ENCODE data around the gene ZNF423. TPM values are rescaled to one million over a fixed set of nuclear protein-coding genes. Genes with fewer than 3 reads are reported as not detected.

ZNF423 gene
- total RNA-seq, 1 donor from 2014 or later: 10.7 TPM

- Histone ChIP-seq H3K9me3 (no peaks in the 10 kb centered on the region), H3K4me1 (peaks cover 4% of the 10 kb centered on the region), H3K27ac (no peak overlapping the region), H3K36me3 (no peaks in the 10 kb centered on the region), H3K27me3 (ENCODE audit: low read depth) (no peaks in the 10 kb centered on the region), H3K4me3 (no peak overlapping the region)
- intact Hi-C loops (cut with DNase I): no loop called here
- DNase-seq: no peak
- TF ChIP-seq, protein P1, sequence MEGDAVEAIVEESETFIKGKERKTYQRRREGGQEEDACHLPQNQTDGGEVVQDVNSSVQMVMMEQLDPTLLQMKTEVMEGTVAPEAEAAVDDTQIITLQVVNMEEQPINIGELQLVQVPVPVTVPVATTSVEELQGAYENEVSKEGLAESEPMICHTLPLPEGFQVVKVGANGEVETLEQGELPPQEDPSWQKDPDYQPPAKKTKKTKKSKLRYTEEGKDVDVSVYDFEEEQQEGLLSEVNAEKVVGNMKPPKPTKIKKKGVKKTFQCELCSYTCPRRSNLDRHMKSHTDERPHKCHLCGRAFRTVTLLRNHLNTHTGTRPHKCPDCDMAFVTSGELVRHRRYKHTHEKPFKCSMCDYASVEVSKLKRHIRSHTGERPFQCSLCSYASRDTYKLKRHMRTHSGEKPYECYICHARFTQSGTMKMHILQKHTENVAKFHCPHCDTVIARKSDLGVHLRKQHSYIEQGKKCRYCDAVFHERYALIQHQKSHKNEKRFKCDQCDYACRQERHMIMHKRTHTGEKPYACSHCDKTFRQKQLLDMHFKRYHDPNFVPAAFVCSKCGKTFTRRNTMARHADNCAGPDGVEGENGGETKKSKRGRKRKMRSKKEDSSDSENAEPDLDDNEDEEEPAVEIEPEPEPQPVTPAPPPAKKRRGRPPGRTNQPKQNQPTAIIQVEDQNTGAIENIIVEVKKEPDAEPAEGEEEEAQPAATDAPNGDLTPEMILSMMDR (IDR thresholded peaks at IDR 0.05): no peak
- ATAC-seq: no peak
These were observed 240.3 kb downstream of the ZNF423 start for GRCh38 chr16:49615576-49615975.

DNA sequence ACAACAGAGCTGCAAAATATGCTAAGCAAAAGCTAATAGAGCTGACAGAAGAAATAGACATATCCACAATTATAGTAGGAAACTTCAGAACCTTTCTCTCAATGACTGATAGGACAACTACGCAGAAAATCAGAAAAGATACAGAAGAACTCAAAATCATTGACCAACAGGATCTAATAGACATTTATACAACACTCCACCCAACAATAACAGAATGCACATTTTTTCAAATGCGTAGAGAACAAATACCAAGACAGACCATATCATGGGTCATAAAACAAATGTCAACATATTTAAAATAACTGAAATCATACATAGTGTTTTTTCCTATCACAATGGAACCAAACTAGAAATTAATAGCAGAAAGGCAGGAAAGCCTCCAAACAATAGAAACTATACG lies 244.9 kb downstream of the ZNF423 start:
- Histone ChIP-seq H3K4me3 (no peak overlapping the region), H3K27ac (no peak overlapping the region), H3K36me3 (no peaks in the 10 kb centered on the region), H3K9me3 (no peaks in the 10 kb centered on the region), H3K4me1 (no peaks in the 10 kb centered on the region), H3K27me3 (ENCODE audit: low read depth) (no peaks in the 10 kb centered on the region)
- intact Hi-C loops (cut with DNase I): no loop called here
- DNase-seq (no peak), ATAC-seq (no peak)
- TF ChIP-seq, protein P1 (IDR thresholded peaks at IDR 0.05): no peak

GRCh38 chr16:49608779-49609178 lies 247.1 kb downstream of the ZNF423 start:
- no peaks in the 10 kb centered on the region for H3K9me3 ChIP-seq
- H3K27me3 ChIP-seq (ENCODE audit: low read depth): no peaks in the 10 kb centered on the region
- ATAC-seq: no peak
- H3K4me3 ChIP-seq: no peak overlapping the region
- no peak for DNase-seq
- H3K36me3 ChIP-seq: no peaks in the 10 kb centered on the region
- TF ChIP-seq, protein P1 (IDR thresholded peaks at IDR 0.05): peak; percentile 36
- H3K4me1 ChIP-seq: no peaks in the 10 kb centered on the region
- H3K27ac ChIP-seq: no peak overlapping the region
- intact Hi-C loops (cut with DNase I): no loop called here

DNA sequence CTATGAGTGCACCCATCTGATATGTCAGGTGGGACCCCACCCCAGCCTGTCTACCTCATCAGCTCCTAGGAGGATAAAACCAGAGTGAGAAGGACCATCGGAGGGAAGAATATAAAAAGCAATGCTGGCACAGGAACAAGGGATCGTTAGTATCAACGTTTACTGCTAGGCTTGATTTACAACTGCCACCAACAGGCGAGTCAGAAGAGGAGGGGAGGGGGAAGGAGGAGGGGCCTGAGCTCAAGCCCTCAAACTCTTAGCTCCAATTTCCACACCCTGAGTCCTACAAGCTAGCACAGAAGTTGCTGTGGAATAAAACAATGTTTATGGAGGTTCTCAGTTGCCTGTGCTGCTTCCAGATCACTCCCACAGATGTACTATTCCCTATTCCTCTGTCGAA lies 247.8 kb downstream of the ZNF423 start:
- ATAC-seq (no peak), DNase-seq (no peak)
- H3K4me1 ChIP-seq: no peaks in the 10 kb centered on the region
- H3K4me3 ChIP-seq: no peak overlapping the region
- no peaks in the 10 kb centered on the region for H3K9me3 ChIP-seq
- H3K27me3 ChIP-seq (ENCODE audit: low read depth): no peaks in the 10 kb centered on the region
- H3K36me3 ChIP-seq: no peaks in the 10 kb centered on the region
- H3K27ac ChIP-seq: no peak overlapping the region
- TF ChIP-seq, protein P1 (IDR thresholded peaks at IDR 0.05): no peak
- intact Hi-C loops (cut with DNase I): no loop called here

GRCh38 chr16:49605536-49606254 lies 250.2 kb downstream of the ZNF423 start:
- H3K27ac ChIP-seq: no peak overlapping the region
- TF ChIP-seq, protein P1 (IDR thresholded peaks at IDR 0.05): no peak
- ATAC-seq (no peak), DNase-seq (no peak)
- intact Hi-C loops (cut with DNase I): no loop called here
- no peaks in the 10 kb centered on the region for H3K4me1 ChIP-seq
- no peak overlapping the region for H3K4me3 ChIP-seq
- no peaks in the 10 kb centered on the region for H3K9me3 ChIP-seq
- H3K36me3 ChIP-seq: no peaks in the 10 kb centered on the region
- no peaks in the 10 kb centered on the region for H3K27me3 ChIP-seq (ENCODE audit: low read depth)
